ENCODE measurements around the gene DHX58.

GRCh38 chr17:42090964-42091790 lies 21.3 kb downstream of the DHX58 start:
- TF ChIP-seq CTCF (conservative IDR thresholded peaks at IDR 0.05; ENCODE audit: low read length) (no peak), EZH2phosphoT487 (IDR thresholded peaks at IDR 0.05; ENCODE audit: borderline replicate concordance, low read depth, low read length) (no peak)
